HG03469 (cell line): Measurements from ENCODE around the gene RAB40A.
A peak's percentile ranks its signal among the peaks of the same experiment; 100 is the strongest.

Experiments used
- ATAC-seq: cut with Tn5 transposase; IDR thresholded peaks from one replicate; pipeline ENCODE4 v1.9.1; 2021; ENCODE audit warnings: mild to moderate bottlenecking, moderate library complexity, moderate number of reproducible peaks; ENCODE audit not compliant: unreplicated experiment

RAB40A gene, protein sequence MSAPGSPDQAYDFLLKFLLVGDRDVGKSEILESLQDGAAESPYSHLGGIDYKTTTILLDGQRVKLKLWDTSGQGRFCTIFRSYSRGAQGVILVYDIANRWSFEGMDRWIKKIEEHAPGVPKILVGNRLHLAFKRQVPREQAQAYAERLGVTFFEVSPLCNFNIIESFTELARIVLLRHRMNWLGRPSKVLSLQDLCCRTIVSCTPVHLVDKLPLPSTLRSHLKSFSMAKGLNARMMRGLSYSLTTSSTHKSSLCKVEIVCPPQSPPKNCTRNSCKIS

DNA sequence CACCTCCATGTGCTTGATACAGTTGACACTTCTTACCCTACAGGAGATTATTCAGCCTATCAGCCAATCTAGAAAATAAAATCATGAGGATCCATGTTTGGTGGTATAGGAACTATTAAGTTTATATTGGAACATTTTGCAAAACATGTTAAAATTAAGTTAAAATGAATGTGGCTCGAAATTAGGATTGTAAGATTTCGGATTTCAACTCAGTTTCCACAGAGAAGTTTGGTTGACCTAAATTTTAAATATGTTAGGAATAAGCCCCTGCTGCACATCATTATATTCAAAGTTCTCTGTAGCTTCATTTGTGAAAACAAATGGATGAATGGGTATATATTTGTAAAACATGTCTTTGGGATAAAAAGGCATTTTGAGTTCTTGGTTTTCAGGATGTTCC, at the start of gene RAB40A:
TSS of gene RAB40A (minus strand) at position 101 of the 400 bp plus-strand sequence. CDS start 18,733 bp downstream, outside the sequence.
- no peak for ATAC-seq

DNA sequence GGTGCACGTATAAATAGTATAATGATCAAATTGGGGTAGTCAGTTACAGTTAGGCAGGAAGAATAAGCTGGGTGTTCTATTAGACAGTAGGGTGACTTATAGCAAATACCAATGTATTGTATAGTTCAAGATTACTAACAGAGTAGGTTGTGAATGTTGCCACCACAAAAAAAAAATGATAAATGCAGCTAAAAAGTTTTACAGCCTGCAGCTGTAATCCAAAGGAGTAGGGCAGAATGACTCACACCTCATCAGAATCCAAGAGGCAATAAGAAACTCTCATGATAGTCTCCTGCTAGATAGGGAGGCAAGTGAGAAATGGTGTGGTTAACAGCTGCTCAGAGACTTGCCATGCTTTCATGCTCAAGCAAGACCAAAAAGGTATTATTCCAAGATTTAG, 46.5 kb upstream of the RAB40A start:
- ATAC-seq: no peak

DNA sequence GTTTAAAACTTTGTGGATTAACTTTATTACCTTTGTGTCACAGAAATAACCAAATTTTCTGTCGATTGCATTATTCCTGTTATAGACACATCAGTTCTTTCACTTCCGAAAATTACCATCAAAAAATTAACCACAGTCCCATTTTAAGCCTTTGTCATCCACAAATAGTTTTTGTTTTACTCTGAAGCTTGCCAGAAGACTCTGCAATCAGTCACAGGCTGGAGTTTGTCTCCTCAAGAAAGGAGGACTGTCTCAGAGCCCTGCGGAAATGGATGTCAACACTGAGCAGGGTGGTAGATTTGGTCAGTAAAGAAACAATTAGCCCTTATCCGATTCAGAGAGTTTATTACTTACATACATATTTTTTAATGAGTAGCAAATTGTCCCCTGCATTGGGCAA, 45.9 kb upstream of the RAB40A start:
- ATAC-seq: peak; percentile 74

- no peak for ATAC-seq
These were observed 43.5 kb upstream of the RAB40A start for GRCh38 chrX:103562801-103563200.

GRCh38 chrX:103560256-103560655, 41.0 kb upstream of the RAB40A start:
- no peak for ATAC-seq

DNA sequence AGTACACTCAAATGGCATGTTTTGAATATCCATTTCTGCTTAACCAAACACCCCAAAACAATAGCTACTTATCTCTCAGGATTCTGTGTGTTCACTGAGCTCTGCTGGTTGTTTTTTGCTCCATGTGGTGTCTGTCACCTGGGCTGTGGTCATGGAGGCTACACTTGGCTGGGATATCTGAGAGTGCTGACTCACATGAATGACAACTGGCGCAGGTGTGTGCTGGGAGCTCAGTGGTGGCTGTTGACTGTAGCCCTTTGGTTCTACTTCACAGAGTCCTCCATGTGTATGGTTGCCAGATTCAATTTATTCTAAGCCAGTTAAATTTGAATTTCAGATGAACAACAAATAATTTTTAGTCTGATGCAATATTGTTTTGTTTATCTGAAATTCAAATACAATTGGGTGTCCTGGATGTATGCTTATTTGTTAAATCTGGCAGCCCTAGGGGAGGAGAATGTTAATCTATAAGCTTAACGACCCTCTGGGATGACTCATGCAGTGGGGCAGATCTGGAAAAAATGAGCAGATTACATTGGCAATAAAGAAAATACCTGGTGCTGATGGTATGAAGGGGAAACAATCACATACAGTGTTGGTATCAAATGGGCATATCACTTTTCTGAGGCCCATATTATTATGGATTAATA, 37.8 kb upstream of the RAB40A start:
- no peak for ATAC-seq

- ATAC-seq: peak; percentile 86
These were observed 35.6 kb upstream of the RAB40A start for GRCh38 chrX:103554687-103555424.

- ATAC-seq: no peak
These were observed 32.9 kb upstream of the RAB40A start for GRCh38 chrX:103552236-103552635.

GRCh38 chrX:103550415-103551051, 31.2 kb upstream of the RAB40A start:
- no peak for ATAC-seq

DNA sequence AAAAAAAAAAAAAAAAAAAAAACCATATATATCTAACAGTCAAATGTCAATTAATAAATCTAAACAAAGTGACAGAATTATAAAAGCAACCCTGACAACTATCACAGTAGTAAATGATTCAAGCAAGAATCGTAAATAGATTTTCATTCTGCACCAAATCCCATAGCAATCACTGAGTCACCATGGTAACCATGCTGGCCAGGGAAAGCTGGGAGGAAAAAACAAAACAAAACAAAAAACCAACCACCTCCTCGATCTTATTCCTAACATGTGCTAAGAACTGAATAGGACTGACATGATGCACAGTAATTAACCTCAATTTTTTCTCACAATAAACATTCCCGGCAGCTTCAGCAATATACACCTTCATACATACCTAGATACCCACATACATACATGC, 30.6 kb upstream of the RAB40A start:
- ATAC-seq: no peak

DNA sequence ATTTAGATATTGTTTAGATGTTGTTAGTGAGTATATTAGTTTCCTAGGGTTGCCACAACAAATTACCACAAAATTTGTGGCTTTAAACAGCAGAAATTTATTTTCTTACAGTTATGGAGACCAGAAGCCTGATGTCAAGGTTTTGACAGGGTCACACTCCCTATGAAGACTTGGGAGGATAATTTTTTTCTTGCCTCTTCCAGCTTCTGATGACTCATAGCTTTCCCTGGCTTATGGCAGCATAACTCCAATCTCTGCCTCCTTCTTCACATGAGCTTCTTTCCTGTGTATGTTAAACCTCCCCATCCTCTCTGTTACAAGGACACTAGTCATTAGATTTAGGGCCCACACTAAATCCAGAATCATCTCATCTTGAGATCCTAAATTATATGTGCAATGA, 20.9 kb upstream of the RAB40A start:
- no peak for ATAC-seq

DNA sequence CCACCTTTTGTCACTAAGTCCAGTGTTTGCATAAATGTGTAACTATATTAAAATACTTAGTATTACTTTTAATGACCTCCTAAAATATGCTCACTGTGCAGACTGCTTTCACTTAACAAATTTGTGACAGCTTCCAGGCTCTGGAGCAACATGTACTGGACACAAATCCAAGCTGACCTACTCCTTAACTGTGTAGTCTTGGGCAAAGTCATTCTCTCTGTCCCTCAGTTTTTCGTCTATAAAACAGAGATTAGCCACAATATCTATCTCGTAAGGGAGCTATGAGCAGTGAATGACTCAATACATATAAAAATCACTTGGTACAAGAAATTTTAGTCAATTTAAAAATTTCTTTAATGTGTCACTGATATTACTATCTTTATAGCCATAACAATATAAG, 20.4 kb upstream of the RAB40A start:
- ATAC-seq: no peak

DNA sequence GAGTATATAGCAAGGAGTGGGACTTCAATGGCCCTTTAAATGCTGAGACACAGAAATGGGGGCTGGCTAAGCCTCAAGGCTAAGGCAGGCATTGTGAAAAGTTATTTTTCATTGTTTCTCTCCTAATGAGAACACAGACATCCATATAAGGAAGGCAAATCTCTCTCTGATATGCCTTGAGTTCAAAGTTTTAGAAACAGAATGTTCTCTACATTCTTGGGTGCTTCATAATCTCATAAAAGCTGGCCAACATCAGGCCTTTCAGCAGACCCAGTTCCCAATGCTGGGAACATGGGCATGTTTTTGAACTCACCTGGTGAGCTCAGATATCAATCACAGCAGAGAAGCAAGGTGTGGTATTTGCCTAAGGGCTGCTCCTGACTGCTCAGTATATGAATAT, 19.4 kb upstream of the RAB40A start:
- ATAC-seq: no peak

- no peak for ATAC-seq
These were observed 18.6 kb upstream of the RAB40A start for GRCh38 chrX:103537871-103538387.

DNA sequence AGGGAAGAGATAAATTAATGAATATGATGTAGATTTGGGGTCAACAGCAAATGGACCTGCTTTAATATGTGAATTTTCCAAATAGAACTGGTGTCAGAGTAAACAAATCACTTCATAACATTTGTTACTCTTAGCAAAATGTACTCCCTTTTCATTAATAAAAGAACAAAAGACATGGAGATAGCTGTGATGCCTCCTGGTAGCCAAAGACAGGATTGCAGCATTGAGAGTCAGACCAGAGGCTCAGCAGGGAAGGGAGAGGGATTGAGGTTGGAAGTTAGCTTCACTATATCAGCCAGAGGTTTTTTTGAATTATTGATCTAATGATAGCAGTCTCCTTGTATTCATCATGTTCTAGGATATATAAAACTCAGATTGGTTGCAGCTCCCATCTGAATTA, 17.4 kb upstream of the RAB40A start:
- ATAC-seq: no peak

- no peak for ATAC-seq
These were observed 16.8 kb upstream of the RAB40A start for GRCh38 chrX:103536071-103536470.

DNA sequence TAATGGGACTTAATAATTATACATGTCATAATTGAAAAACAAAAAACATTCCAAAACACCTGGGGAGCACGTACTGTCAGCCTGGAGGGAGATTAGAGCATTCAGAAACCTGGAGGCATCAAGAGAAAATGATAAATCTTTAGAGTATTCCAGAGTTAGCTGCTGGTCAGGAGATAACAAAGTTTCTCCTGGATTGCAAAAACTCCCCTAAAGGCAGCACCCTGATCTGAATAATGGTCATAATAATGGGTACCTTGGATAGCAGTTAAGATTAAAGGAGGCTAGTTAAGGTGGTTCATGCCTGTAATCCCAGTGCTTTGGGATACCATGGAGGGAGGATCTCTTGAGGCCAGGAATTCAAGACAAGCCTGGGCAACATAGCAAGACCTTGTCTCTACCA, 15.9 kb upstream of the RAB40A start:
- no peak for ATAC-seq

- no peak for ATAC-seq
These were observed 14.4 kb upstream of the RAB40A start for GRCh38 chrX:103533511-103534216.

GRCh38 chrX:103531002-103531401, 11.7 kb upstream of the RAB40A start:
- no peak for ATAC-seq

DNA sequence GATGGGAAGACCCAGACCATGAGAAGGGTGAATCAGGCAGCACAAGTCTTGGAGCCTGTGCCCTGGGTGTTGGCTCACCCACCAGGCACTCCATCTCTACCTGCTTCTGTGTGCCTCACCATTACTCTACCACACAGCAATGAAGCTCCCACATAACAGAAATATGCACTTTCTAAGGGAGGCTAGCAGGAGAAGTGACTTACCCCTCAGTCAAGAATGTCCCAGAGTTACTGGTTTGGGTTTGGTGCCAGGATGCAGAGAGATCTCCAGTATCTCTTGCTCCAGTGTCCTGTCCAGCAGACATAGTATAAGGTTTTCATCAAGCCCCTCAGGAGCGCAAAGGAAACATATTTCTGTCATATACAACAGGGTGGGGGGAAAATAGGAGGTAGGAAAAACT, 11.3 kb upstream of the RAB40A start:
- no peak for ATAC-seq

- ATAC-seq: no peak
These were observed 10.3 kb upstream of the RAB40A start for GRCh38 chrX:103529550-103529949.
